Right ventricle myocardium superior (tissue), 1 donor: ENCODE measurements around the gene EEF1AKMT1. TPM values are rescaled to one million over a fixed set of nuclear protein-coding genes. Genes with fewer than 3 reads are reported as not detected.

Source experiments
- ATAC-seq: fragments of 200-7000 bp; cut with Tn5 transposase; one replicate; pipeline ENCODE4 v1.9.1; 2020; ENCODE audit warnings: mild to moderate bottlenecking; ENCODE audit not compliant: poor library complexity
- DNase-seq: peaks from one replicate; pipeline ENCODE4 v3.0.0-alpha.2; 2020
- intact Hi-C: fragments of 100-400 bp; cut with DNase I; formaldehyde crosslinking; loops from one replicate; pipeline ENCODE4 v1.11.2; 2022
- long read RNA-seq: library from polyadenylated mRNA; unstranded; transcript quantifications from one replicate; pipeline ENCODE4 v2.0.0, GENCODE V29; 2021
- total RNA-seq: library from RNA; stranded (reverse); fragmentation: NEBNext Ultra II Directional; extraction: Animal tissue kit (Norgen Biotek cat#: 25700); gene quantifications from one replicate; pipeline ENCODE4 v1.2.1, GENCODE V29; 2021
- donor health status: DM: no; HTN: yes; CAD: no; lungs with severe emphysema.

EEF1AKMT1 gene, protein sequence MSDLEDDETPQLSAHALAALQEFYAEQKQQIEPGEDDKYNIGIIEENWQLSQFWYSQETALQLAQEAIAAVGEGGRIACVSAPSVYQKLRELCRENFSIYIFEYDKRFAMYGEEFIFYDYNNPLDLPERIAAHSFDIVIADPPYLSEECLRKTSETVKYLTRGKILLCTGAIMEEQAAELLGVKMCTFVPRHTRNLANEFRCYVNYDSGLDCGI
- total RNA-seq: 9.0 TPM
- long read RNA-seq, partial matches to known transcripts: 1 of 6 reads
- long read RNA-seq, other reads (novel, unspliced or antisense): 3 of 6 reads

DNA sequence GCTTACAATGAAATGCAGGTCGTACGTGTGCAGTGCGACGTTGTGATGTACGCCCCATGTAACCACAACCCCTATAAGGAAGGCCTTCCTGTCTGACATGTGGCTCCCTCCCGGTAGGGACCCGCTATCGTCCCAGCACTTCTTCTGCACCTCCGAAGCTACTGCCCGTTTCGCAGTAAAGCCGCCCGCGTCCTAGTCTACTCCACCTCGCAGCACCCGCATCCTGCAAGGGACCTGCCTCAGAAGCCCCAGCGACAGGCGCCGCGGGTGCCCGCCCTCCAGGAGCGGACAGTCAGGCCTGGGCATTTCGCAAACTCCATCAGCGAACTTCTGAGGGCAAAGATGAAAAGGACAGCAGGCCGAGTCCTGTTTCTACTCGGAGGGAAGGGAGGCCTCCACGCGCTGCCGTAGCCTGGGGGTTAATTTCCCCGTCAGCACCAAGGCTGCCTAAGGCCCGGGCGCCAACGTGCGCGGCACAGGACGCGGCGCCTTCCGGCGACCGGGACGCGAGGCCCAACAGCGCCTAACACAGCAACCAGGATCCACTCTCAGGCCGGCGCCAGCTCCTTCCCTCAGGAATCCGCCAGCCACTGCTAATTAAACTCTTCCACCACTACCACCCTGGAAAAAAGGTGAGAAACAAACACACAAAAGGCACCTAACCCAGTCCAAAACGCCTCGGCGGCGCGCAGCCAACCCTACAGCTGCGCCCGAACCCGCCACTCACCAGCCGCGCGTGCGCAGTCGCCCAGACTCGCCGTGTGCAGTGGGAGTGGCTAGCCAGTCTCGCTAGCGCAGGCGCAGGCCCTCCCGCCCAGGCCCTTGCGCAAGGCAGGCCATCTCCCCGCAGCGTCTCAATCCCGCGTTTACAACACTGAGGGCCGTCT is at the start of gene EEF1AKMT1:
TSS of gene EEF1AKMT1 (minus strand) at position 768 of the 887 bp plus-strand sequence. CDS start 16,363 bp downstream, outside the sequence.
- DNase-seq (peak; percentile 97), ATAC-seq (peak; percentile 100)
- intact Hi-C loops: no loop called here

DNA sequence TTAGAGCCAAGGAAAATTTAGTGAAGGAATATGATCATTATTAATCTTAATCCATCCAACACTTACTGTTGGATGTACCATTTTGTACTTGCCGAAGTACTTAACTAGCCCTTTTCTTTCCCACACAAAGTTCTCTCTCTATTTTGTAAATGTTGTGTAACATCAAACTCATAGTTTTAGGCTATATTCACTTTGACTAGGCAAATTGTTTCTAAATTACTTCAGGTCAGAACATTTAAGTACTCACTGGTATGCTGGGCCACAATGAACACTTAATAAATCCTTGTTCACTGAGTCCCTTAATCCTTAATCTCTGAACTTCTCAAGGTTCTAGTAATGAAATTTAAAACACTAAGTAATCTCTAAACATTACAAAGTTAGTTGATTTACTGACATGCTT is 49.3 kb upstream of the EEF1AKMT1 start:
- DNase-seq: no peak
- intact Hi-C loops: no loop called here
- ATAC-seq: no peak

DNA sequence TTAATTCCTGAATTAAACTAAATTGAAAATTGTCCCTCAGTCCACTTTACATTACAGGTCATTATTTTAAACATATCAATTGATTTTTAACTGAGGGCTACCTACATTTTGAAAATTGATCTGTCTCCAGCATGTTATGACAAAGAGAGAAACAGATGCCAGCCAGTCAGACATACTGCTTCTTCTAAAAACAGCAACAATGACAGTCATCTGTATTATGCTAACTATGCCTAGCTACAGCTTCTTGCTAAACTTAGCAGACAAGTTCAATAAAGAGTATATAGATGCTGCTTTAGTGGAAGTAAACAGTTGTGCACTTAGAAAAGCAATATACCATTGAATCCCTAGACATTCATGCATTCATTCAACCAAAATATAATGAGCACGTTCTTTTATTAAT is 48.6 kb upstream of the EEF1AKMT1 start:
- ATAC-seq: peak; percentile 61
- intact Hi-C loops: no loop called here

DNA sequence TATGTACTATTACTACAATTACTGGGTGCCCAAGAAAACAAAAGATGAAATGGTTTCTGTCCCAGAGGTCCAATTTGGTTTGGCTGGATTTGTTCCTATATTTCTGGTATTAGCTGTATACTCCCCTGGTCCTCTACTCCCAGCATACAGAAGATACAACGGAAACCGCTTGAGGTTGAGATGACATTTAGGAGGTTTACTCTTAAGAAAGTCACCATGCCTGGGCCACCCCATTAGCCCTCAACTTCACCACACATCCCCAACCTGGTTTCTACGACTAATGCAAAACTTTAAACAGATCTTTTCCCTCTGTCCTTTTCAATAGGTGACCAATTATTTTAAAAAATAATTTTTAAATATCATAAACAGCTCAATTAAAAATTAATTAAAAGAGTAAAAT is 46.0 kb upstream of the EEF1AKMT1 start:
- intact Hi-C loops: no loop called here
- ATAC-seq: no peak

More for the DNA sequence above, 48.6 kb upstream of the EEF1AKMT1 start:
- DNase-seq: no peak

DNA sequence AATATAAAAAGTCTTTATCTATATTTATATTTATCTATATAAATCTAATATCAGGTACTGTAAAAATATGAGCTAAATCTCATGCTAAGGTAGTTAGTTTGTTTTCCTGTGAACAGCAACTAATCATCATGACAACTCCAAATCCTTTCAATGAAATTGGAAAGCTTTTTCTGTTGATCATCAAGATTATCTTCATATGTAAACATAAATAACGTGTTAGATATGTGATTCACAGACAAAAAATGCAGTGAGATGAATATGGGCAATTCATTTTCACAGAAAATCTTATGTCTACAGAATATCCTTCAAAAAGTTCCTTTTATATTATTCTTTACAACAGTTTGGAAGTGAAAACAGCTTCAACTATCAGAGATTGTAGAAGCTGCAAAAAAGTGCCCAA is 41.7 kb upstream of the EEF1AKMT1 start:
- intact Hi-C loops: no loop called here
- DNase-seq (no peak), ATAC-seq (no peak)

More for the DNA sequence above, 46.0 kb upstream of the EEF1AKMT1 start:
- DNase-seq: no peak

DNA sequence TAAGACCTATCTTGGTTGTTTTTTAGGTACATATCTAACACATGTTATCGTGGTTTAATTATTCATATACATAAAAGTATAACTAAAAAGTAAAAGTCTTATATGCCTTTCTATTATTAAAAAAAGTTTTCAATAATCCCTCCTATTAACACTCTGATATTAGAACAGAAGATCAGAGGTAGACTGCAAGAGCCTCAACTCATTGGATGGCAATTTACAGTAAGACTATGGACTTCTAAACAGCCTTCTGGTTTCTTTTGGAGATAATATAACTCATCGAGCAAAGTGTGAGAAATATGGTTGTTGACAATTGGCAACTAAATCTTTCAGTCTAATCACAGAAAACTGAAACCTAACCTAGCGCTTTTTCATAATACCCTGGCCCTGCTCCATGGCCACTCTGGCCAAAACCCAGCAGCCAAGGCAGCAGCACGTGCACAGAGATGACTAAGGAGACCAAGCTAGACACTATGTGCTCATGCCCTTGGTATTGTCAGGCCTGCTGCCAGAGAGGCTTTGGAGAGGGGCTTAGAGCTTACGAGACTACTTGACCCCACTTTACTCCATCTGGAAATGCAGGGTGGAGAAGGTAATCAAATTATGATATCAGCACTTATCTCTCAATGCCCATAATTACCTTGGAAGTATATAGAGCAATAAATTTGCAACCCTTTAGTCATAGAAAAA is 40.6 kb upstream of the EEF1AKMT1 start:
- DNase-seq (peak; percentile 89), ATAC-seq (peak; percentile 95)
- intact Hi-C loops: no loop called here

DNA sequence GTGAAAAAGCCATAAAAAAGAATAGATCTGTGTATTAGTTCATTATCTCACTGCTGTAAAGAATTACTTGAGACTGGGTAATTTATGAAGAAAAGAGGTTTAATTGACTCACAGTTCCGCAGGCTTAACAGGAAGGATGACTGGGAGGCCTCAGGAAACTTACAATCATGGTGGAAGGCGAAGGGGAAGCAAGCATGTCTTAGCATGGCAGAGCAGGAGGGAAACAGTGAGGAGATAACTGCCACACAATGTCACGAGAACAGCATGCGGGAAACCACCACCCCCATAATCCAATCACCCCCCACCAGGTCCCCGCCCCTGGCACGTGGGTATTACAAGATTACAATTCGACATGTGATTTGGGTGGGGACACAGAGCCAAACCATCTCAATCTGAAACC is 39.1 kb upstream of the EEF1AKMT1 start:
- DNase-seq (no peak), ATAC-seq (no peak)
- intact Hi-C loops: no loop called here

DNA sequence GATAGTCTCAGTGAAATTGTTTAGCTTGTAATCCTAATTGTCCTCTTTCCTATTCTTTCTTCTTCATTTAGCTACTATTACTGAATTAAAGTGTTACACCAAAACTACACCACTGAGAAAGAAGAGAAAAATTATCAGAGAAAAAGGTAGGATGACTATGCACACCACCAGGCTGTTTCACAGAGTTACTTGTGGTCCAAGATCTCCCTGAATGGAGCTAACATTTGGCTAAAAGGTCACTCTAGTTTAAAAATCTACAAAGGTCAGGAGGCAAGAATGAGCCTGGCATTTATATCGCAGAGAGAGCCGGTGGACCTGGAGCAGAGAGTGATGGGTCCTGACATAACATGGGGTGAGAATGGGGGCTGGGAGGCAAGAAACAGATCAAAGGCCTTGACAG is 37.0 kb upstream of the EEF1AKMT1 start:
- intact Hi-C loops: no loop called here
- ATAC-seq: no peak
- DNase-seq: no peak

DNA sequence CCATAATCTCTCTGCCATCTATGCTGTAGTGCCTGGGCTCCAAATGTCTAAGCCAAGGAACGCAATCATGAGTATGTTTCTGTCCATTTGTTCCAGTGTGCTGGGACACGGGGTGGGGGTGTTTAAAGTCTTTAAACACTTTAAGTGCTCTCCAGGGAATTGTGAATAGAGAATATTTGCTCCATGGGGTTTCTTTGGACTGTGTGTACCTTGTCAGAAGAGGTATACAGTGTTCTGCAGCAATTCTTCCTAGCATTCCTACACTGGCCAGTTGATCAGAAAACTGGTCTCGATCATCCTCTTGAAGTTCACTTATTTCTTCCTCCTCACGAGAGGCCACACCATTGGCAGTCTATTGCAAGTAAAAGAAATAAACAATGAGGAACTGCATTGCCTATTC is 35.1 kb upstream of the EEF1AKMT1 start:
- no peak for DNase-seq
- ATAC-seq: no peak
- intact Hi-C loops: no loop called here

DNA sequence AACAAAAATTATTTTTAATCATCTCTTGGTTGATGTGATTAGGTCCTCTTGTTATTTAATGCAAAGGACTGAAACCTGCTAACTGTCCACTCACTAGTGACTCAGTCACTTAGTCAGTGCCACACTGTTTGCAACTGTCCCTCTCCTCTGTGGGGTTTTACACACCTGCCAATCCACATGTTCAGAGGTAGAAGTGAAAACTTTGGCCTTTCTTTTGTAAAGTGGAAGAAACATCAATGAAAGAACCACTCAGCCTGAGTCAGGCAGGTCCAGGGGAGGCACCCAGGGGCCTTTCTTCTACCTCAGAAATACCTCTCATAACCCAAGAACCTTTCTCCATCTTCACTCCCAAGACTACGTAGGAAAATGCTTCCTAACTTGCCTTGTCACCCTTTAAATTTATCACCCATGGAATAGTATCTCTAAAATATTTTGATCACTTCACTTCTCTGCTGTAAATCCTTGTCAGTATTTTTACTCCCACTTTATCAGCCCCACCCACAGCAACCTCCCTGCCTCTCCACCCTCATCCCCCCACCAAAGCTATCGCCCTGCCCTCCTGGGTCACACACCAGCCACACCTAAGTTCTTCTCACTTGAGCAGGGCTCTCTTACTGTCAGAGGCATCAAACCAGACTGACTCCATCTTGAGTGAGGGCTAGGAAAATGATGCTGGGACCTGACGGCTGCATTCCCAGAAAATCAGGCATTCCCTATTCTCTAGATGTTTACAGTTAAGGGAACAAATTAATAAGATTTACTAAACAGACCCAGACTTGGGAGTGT is 29.6 kb upstream of the EEF1AKMT1 start:
- DNase-seq (no peak), ATAC-seq (no peak)
- intact Hi-C loops: no loop called here

DNA sequence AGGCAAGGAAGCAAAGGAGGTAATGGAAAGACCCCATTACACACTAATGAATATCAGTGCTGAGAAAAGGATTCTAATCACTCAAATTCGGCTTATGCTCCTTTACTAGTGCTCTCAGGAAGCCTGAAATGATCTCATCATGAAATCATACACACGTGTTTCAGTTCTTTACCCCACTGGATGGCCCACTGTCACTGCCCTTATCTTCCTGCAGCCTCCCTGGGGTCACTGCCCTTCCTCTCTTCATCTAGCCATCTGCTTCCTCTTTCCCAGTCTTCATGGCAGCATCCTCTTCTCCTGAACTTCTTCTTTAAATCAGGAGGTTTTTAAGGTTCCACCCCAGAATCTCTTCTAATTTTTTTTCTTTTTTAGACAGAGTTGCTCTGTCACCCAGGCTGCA is 27.9 kb upstream of the EEF1AKMT1 start:
- intact Hi-C loops: no loop called here
- DNase-seq (no peak), ATAC-seq (no peak)

DNA sequence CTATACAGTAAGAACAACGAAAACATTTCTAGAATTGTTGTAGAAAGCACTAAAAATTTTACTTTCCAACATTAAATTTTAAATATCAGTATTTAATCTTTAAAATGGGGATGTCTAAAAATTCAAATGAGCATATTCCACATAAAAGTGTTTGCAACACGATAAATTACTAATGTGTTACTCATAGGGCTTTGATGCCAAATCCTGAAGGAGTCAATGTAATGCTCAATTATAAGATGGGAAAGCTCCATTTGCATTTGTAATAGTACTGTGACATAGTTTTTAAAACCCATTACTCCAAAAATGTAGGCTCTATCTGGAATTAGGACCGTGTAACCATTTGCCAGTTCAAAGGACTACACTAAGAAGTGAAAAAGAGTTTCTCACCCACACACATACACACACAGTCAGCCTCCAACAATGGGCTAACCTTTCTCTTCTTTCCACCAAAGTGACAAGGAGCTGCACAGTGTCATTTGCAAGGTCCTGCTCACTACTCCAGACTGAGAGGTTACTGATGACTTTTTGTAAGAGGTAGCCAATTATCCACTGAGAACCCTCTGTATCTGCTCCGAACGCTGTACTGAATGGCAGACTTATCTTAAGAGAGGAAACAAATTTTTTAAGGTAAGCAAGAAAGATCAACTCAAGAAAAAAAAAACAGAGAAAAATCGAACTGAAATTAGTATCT is 26.1 kb upstream of the EEF1AKMT1 start:
- intact Hi-C loops: no loop called here
- no peak for DNase-seq
- peak; percentile 13 for ATAC-seq

DNA sequence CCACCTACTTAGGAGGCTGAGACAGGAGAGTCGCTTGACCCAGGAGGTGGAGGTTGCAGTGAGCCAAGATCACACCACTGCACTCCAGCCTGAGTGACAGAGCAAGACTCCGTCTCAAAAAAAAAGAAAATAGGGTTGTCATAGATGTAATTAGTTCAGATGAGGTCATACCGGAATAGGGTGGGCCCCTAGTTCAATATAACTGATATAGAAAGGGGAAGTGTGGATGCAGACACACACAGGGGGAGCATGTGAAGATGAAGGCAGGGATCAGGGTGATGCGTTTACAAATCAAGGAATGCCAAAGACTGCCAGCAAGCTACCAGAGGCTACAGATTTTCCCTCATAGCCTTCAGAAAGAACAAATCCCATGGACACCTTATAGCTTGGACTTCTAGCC is 24.3 kb upstream of the EEF1AKMT1 start:
- DNase-seq (no peak), ATAC-seq (no peak)
- intact Hi-C loops: no loop called here

DNA sequence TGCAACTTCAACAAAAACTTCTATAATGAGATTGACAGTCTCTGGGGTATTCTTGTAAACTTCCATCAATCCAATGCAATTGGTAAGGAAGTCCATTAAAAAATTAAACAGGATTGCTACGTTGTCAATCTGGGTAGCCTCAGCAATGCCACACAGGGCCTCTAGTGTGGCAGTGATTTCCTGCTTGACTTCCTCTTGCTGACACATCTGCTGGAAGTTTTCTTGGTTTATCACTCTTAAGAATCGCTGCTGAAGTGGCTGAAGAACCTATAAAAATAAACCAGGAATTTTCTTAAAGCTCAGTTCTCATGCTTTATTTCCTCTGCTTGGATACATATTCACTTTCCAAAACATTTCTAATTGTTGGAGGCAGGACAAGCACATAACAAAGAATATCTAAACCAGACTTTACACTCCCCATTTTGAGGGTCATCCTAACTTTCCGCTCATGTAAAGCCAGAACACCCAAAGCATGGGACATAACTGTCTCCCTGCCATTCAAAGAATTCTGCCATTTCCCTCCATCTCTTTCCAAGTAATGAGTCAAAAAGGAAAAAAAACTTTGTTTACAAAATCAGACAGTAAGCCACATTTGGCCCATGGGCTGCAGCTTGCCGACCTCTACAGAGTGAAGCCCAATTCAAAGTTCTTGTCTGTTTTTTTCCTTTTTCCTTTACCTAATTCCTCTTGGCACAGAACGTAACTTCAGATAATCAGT is 23.2 kb upstream of the EEF1AKMT1 start:
- intact Hi-C loops: no loop called here
- DNase-seq (no peak), ATAC-seq (no peak)

DNA sequence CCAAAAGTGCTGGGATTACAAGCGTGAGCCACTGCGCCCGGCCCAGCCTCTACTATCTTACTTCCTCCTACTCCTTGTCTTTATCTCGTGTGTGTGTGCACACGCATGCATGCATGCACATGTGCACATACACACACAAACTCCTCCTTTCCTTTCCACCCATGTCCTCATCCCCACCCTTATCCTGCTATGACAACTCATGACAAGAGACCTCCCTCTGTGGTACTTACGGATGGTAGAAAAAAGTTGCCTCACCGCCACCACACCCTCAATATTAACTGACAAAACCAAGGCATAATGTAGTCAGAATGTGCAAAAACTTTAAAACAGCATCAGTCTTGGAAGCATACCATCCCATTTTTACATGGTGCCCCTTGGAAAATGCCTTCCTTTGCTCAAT is 15.9 kb upstream of the EEF1AKMT1 start:
- DNase-seq (no peak), ATAC-seq (no peak)
- intact Hi-C loops: no loop called here

DNA sequence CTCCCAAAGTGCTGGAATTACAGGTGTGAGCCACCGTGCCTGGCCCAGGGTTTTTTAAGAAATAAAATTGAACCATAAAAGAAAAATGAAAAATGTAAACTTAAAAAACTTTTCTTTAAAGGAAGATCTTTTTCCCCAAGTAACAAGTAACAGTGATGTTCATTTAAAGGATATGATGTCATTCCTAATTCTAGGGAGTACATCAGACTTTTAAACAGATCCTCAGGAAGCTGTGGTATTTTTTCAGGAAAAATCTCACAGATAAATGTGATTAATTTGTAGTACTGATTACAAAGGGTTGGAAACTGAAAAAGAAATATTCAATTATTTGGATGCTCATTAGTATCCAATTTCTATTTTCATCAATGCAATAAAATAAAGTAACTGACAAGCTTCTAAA is 14.6 kb upstream of the EEF1AKMT1 start:
- ATAC-seq: no peak
- intact Hi-C loops: no loop called here
- no peak for DNase-seq

DNA sequence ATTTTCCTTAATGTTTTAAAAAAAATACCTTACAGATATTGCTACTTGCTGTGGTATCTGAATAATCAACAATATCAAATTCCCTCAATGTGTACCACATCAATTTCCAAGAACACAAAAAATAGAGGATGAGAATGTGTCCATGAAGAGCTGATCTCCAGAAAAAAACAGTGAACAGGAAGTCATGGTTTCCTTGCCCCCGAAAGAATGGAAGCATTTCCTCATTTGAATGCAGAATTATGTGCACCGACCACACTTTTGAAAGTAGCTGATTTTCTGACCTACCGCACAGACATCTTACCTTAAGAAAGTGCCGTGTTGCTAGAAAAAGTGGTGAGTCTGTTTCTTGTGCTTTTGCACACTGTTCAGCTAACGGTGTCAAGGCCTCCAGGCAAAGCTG is 13.4 kb upstream of the EEF1AKMT1 start:
- ATAC-seq (no peak), DNase-seq (no peak)
- intact Hi-C loops: no loop called here
